Measurements from ENCODE around the gene TGIF1.
A peak's percentile ranks its signal among the peaks of the same experiment; 100 is the strongest.

TGIF1 gene

DNA sequence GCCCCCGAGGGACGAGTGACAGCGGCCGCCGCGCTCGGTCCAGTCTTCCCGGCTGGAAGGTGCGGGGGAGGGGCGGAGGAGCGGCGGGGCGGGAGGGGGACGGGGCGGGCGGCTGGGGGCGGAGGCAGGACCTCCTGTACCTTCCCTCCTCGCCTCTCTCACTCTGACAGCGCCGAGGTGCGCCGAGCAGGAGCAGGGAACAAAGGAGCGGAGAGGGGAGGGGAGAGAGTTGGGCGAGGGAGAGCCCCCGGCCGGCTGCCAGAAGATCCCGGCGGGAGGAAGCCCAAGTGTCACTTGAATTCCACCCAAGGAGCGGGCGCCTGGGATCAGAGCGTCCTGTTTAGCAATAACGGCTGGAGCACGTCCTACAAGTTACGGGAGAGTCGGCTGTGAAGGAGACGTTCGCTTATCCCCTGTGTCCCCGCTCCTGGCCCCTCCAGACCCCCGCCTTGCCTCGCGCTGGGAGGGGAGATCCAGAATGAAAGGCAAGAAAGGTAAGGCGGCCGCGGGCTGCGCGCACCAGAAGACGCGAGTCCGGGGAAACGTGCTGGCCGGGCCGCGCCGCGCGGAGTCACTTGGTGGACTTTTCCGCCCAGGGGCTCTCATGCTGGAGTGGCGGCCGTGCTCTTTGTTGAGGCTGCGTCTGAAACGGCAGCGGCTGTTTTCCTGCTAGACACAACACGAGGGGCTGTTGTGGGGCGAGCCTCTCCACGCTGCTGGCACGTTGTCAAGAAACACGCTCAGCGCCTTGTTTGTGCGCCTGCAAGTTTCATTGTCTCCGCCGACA, at the start of gene TGIF1:
TSS of gene TGIF1 (plus strand) at position 161 of the 787 bp plus-strand sequence. CDS start at position 479, 318 bp downstream.
- peak within 1 kb of the TSS; percentile 99 for H3K4me3 ChIP-seq (ENCODE audit: low read depth, low read length)
- TF ChIP-seq, protein P1, sequence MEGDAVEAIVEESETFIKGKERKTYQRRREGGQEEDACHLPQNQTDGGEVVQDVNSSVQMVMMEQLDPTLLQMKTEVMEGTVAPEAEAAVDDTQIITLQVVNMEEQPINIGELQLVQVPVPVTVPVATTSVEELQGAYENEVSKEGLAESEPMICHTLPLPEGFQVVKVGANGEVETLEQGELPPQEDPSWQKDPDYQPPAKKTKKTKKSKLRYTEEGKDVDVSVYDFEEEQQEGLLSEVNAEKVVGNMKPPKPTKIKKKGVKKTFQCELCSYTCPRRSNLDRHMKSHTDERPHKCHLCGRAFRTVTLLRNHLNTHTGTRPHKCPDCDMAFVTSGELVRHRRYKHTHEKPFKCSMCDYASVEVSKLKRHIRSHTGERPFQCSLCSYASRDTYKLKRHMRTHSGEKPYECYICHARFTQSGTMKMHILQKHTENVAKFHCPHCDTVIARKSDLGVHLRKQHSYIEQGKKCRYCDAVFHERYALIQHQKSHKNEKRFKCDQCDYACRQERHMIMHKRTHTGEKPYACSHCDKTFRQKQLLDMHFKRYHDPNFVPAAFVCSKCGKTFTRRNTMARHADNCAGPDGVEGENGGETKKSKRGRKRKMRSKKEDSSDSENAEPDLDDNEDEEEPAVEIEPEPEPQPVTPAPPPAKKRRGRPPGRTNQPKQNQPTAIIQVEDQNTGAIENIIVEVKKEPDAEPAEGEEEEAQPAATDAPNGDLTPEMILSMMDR (IDR thresholded peaks at IDR 0.05; ENCODE audit: control insufficient read depth, extremely low read depth, insufficient read depth): no peak
- DNase-seq (ENCODE audit: low read depth): no peak

DNA sequence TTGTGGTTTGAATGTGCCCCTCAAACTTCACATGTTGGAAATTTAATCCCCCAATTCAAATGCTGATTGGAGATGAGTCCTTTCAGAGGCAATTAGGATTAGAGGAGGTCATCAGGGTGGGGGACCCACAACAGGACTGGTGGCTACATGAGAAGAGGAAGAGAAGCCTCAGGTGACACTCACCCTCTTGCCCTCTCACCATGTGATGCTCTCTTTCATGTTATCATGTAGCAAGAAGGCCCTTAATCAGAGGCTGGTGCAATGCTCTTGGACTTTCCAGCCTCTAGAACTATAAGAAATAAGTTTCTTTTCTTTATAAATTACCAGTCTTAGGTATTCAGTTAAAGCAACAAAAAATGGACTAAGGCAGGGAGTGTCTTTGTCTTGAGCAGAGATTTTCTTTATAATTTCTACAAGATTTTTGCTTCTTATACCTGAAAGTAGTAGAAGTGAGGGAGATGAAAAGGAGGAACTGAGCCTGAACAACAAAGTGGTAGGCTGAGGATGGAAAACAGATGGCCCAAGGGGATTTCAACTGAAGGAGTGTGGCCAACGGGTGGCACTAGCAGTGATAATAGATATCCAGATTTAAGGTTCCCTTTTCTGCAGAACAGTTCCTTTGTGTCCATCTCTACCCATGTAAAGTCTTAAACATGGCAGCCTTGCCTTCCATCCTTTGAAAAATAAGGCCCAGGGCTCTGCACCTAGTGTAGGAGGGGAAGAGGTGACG, 49.2 kb upstream of the TGIF1 start:
- no peak overlapping the region for H3K4me3 ChIP-seq (ENCODE audit: low read depth, low read length)
- TF ChIP-seq, protein P1 (IDR thresholded peaks at IDR 0.05; ENCODE audit: control insufficient read depth, extremely low read depth, insufficient read depth): no peak
- no peak for DNase-seq (ENCODE audit: low read depth)

DNA sequence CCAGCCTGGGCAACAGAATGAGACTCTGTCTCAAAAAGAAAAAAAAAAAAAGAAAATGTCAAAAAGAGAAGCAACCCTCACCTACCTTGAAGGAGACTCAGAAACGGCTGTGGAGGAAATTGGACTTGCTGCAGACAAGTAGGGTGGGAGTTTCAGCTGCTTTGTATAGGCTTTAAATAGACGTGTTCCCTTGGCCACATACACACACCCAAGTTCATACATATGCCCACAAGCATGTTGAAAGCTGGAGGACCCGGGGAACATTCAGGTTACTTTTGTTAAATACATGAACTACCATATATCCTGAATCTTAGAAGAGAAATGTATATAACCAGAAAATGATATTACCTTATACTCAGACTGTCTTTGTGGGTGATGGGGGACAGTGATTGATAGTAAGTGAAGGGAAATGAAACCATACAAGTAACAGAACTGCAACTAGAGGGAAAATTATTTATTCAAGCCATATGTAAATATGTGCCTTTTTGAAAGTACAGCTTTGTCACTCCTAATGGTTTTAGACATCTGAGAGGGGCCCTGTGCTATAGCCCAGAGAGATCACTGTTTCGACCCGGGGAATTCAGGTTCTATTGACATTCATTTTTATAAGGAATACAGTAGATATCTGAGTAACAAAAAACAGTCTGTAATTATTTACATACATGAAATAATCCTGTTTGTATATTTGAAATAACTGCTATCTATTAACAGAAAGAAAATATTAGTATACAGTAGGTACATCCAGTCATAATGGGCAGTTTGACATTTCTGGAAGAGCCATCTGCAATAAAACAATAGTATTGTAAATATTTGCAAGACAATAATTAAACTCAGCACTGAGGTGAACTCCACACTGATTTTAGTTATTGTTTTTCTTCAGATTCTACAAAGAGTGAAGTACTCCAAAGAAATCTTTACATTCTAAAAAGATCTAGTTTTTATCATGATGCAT, 48.0 kb upstream of the TGIF1 start:
- TF ChIP-seq, protein P1 (IDR thresholded peaks at IDR 0.05; ENCODE audit: control insufficient read depth, extremely low read depth, insufficient read depth): no peak
- no peak overlapping the region; the same call in 1 of the 2 replicates for H3K4me3 ChIP-seq (ENCODE audit: low read depth, low read length)
- DNase-seq (ENCODE audit: low read depth): peak; percentile 93

DNA sequence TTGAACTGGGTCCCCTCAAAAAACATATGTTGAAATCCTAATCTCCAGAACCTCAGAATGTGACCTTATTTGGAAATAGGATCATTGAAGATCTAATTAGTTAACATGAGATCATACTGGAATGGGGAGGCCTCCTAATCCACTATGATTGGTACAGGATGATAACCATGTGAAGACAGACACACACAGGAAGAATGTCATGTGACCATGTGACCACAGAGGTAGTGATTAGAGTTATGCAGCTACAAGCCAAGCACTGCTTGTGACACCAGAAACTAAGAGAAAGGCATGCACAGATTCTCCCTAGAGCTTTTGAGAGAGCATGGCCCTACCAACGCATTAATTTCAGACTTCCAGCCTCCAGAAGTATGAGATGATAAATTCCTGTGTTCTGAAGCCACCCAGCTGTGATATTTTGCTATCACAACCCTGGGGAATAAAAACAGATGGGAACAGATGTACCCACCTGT, 47.0 kb upstream of the TGIF1 start:
- DNase-seq (ENCODE audit: low read depth): peak; percentile 68
- TF ChIP-seq, protein P1 (IDR thresholded peaks at IDR 0.05; ENCODE audit: control insufficient read depth, extremely low read depth, insufficient read depth): no peak
- no peak overlapping the region for H3K4me3 ChIP-seq (ENCODE audit: low read depth, low read length)

DNA sequence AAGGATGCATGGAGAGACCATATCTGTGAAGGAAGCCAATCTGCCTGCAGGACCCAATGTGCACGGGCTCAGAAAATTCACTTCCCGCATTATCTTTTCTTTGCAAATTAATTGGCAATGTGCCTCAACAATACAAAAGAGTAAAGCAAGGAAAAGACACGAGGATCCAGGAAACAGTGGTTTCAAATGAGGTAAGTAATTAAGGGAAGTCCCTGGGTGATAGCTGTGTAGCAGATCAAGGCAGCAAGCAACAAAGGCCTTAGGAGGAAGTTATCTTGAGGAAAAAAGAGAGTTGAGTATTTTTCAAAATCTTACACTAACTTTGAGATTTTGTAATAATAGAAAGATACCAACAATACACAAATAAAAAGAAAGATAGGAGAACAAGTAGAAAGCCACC, 44.3 kb upstream of the TGIF1 start:
- TF ChIP-seq, protein P1 (IDR thresholded peaks at IDR 0.05; ENCODE audit: control insufficient read depth, extremely low read depth, insufficient read depth): no peak
- DNase-seq (ENCODE audit: low read depth): no peak
- no peak overlapping the region for H3K4me3 ChIP-seq (ENCODE audit: low read depth, low read length)

DNA sequence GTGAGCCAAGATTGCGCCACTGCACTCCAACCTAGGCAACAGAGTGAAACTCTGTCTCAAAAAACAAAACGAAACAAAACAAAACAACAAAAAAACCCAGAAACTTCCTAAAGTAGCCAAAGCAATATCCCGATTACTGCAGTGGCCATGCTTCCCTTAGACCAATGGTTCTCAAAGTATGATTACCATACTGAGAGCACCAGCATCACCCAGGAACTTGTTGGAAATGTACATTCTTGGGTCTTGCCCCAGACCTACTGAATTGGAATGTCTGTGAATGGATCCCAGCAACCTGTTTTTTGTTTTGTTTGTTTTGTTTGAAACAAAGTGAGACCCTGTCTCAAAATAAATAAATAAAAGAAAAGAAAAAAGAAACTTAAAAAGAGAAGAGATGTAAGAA, 41.9 kb upstream of the TGIF1 start:
- no peak for DNase-seq (ENCODE audit: low read depth)
- TF ChIP-seq, protein P1 (IDR thresholded peaks at IDR 0.05; ENCODE audit: control insufficient read depth, extremely low read depth, insufficient read depth): no peak
- H3K4me3 ChIP-seq (ENCODE audit: low read depth, low read length): no peak overlapping the region

All from LNCaP clone FGC (cell line).